Smooth muscle cell (in vitro differentiated cells): ENCODE data around the gene STPG2. TPM values are rescaled to one million over a fixed set of nuclear protein-coding genes. Genes with fewer than 3 reads are reported as not detected.

ENCODE experiments used
- DNase-seq: peaks from one replicate; lab custom pipeline; 2025; ENCODE audit not compliant: unreplicated experiment; lab: John Stamatoyannopoulos, UW
- H2AFZ ChIP-seq: fragments of 200-600 bp; sonication (generic); 2 replicates; pipeline ENCODE4 v1.6.0; 2016; ENCODE audit warnings: antibody characterized with exemption, low read depth, mild to moderate bottlenecking
- H3F3A ChIP-seq: fragments of 200-600 bp; sonication (generic); 2 replicates; pipeline ENCODE4 v1.6.0; 2017; ENCODE audit warnings: antibody characterized with exemption, low read depth
- H3K27ac ChIP-seq: fragments of 200-600 bp; sonication (generic); 2 replicates; pipeline ENCODE4 v1.5.1; 2016; ENCODE audit warnings: low read depth, mild to moderate bottlenecking
- H3K27me3 ChIP-seq: fragments of 200-600 bp; sonication (generic); 2 replicates; pipeline ENCODE4 v1.6.1; 2016; ENCODE audit warnings: low read depth, mild to moderate bottlenecking
- H3K36me3 ChIP-seq: fragments of 200-600 bp; sonication (generic); 2 replicates; pipeline ENCODE4 v1.5.1; 2016; ENCODE audit warnings: low read depth
- H3K4me1 ChIP-seq: fragments of 200-600 bp; sonication (generic); 2 replicates; pipeline ENCODE4 v1.5.1; 2016; ENCODE audit warnings: low read depth
- H3K4me2 ChIP-seq: fragments of 200-600 bp; sonication (generic); 2 replicates; pipeline ENCODE4 v1.6.0; 2016; ENCODE audit warnings: mild to moderate bottlenecking
- H3K4me3 ChIP-seq: fragments of 200-600 bp; sonication (generic); 2 replicates; pipeline ENCODE4 v1.5.1; 2016; ENCODE audit warnings: mild to moderate bottlenecking
- H3K79me2 ChIP-seq: fragments of 200-600 bp; sonication (generic); 2 replicates; pipeline ENCODE4 v1.6.0; 2016; ENCODE audit warnings: low read depth, mild to moderate bottlenecking
- H3K9ac ChIP-seq: fragments of 200-600 bp; sonication (generic); 2 replicates; pipeline ENCODE4 v1.6.0; 2016; ENCODE audit warnings: low read depth
- H3K9me3 ChIP-seq: fragments of 200-600 bp; sonication (generic); replicated peaks from 2 replicates; pipeline ENCODE4 v1.5.1; 2016; ENCODE audit warnings: low read depth
- H4K20me1 ChIP-seq: fragments of 200-600 bp; sonication (generic); 2 replicates; pipeline ENCODE4 v1.6.0; 2016; ENCODE audit warnings: low read depth
- CTCF ChIP-seq: fragments of 200-600 bp; sonication (generic); IDR thresholded peaks from 2 replicates; pipeline ENCODE4 v1.5.1; 2017; ENCODE audit warnings: borderline replicate concordance, mild to moderate bottlenecking, antibody characterized with exemption; ENCODE audit not compliant: insufficient read depth, poor library complexity, severe bottlenecking
- WGBS: methylation state at CpG from one replicate; pipeline ENCODE4 v1.1.7; 2016; ENCODE audit warnings: low lambda C conversion rate; 5-methylcytosine and 5-hydroxymethylcytosine counted together
- polyA plus RNA-seq: library from polyadenylated mRNA; unstranded; fragments of >200 nt; fragmentation: Nextera tagmentation; extraction: Ambion mirVana; gene quantifications from 2 replicates; pipeline ENCODE4 v1.2.1, GENCODE V29; 2016
- total RNA-seq: library from RNA; depleted of rRNA; stranded (reverse); fragments of >200 nt; gene quantifications from 2 replicates; pipeline ENCODE4 v1.2.3, GENCODE V29; 2014

STPG2 gene
- total and polyA plus RNA-seq, 2 experiments from 2014 or later: 0.09 to 0.31 TPM

GRCh38 chr4:98046665-98047064 lies 96.6 kb downstream of the STPG2 start:
- no peak for DNase-seq
- no peak for TF ChIP-seq CTCF
- no peaks in the 10 kb centered on the region for H3F3A ChIP-seq
- no peak overlapping the region for H3K27ac ChIP-seq
- H3K4me1 ChIP-seq: no peaks in the 10 kb centered on the region
- no peak overlapping the region for H3K4me2 ChIP-seq
- H3K9ac ChIP-seq: no peak overlapping the region
- H4K20me1 ChIP-seq: no peaks in the 10 kb centered on the region
- H2AFZ ChIP-seq: no peak overlapping the region
- H3K79me2 ChIP-seq: no peaks in the 10 kb centered on the region
- H3K9me3 ChIP-seq: no peaks in the 10 kb centered on the region
- WGBS: 45% methylated on average over 1 of the region's 1 CpG
- no peak overlapping the region for H3K4me3 ChIP-seq
- no peaks in the 10 kb centered on the region for H3K27me3 ChIP-seq
- H3K36me3 ChIP-seq: no peaks in the 10 kb centered on the region

- H3K4me3 ChIP-seq: no peak overlapping the region
- WGBS: 92% methylated on average over 1 of the region's 1 CpG
- H3K4me1 ChIP-seq: no peaks in the 10 kb centered on the region
Measured at GRCh38 chr4:98030059-98030458, 113.2 kb downstream of the STPG2 start.

GRCh38 chr4:98027827-98028226 lies 115.4 kb downstream of the STPG2 start:
- Histone ChIP-seq H3K9me3 (no peaks in the 10 kb centered on the region), H3K4me2 (no peak overlapping the region), H3K9ac (no peak overlapping the region), H3K36me3 (no peaks in the 10 kb centered on the region), H3K4me1 (no peaks in the 10 kb centered on the region), H3K27me3 (no peaks in the 10 kb centered on the region), H4K20me1 (no peaks in the 10 kb centered on the region), H3F3A (no peaks in the 10 kb centered on the region), H3K79me2 (no peaks in the 10 kb centered on the region), H2AFZ (no peak overlapping the region), H3K4me3 (no peak overlapping the region), H3K27ac (no peak overlapping the region)
- DNase-seq: no peak
- WGBS: 75% methylated on average over 2 of the region's 2 CpGs
- peak; percentile 22 for TF ChIP-seq CTCF

More at GRCh38 chr4:98030059-98030458, 113.2 kb downstream of the STPG2 start:
- no peak overlapping the region for H3K9ac ChIP-seq
- TF ChIP-seq CTCF: no peak
- H3K79me2 ChIP-seq: no peaks in the 10 kb centered on the region
- H3K4me2 ChIP-seq: no peak overlapping the region
- no peaks in the 10 kb centered on the region for H4K20me1 ChIP-seq
- no peaks in the 10 kb centered on the region for H3K36me3 ChIP-seq
- H2AFZ ChIP-seq: no peak overlapping the region
- DNase-seq: no peak
- no peaks in the 10 kb centered on the region for H3K27me3 ChIP-seq
- no peak overlapping the region for H3K27ac ChIP-seq
- H3K9me3 ChIP-seq: no peaks in the 10 kb centered on the region
- H3F3A ChIP-seq: no peaks in the 10 kb centered on the region

- Histone ChIP-seq H2AFZ (no peak overlapping the region), H3K27ac (no peak overlapping the region), H3K9ac (no peak overlapping the region), H3K4me1 (no peaks in the 10 kb centered on the region), H3K9me3 (no peaks in the 10 kb centered on the region), H3K4me2 (no peak overlapping the region), H3K79me2 (no peaks in the 10 kb centered on the region), H3K4me3 (no peak overlapping the region), H3F3A (no peaks in the 10 kb centered on the region), H3K27me3 (no peaks in the 10 kb centered on the region), H4K20me1 (no peaks in the 10 kb centered on the region), H3K36me3 (no peaks in the 10 kb centered on the region)
- no peak for DNase-seq
- no peak for TF ChIP-seq CTCF
- 92% methylated on average over 3 of the region's 3 CpGs for WGBS
Measured at GRCh38 chr4:98026362-98026761, 116.9 kb downstream of the STPG2 start.
